H9 (cell line): ENCODE results near the gene RNASE8. TPM values are rescaled to one million over a fixed set of nuclear protein-coding genes. Genes with fewer than 3 reads are reported as not detected.

Experiments used
- DNase-seq: peaks from one replicate; pipeline ENCODE4 v3.0.0-alpha.2; 2017
- H2AFZ ChIP-seq: one replicate; pipeline ENCODE4 v1.6.1; 2013; ENCODE audit warnings: mild to moderate bottlenecking, low read length, control low read depth, moderate library complexity
- H2AK5ac ChIP-seq: 2 replicates; pipeline ENCODE4 v1.6.1; 2013; ENCODE audit warnings: low read length, control low read depth, mixed read lengths; ENCODE audit not compliant: insufficient read length
- H2BK120ac ChIP-seq: one replicate; pipeline ENCODE4 v1.6.1; 2013; ENCODE audit warnings: low read depth, mild to moderate bottlenecking, low read length, control low read depth, inconsistent platforms; ENCODE audit not compliant: poor library complexity, severe bottlenecking
- H2BK12ac ChIP-seq: 2 replicates; pipeline ENCODE4 v1.6.1; 2013; ENCODE audit warnings: low read length, control low read depth, mixed read lengths, low read depth; ENCODE audit not compliant: insufficient read length
- H2BK15ac ChIP-seq: 2 replicates; pipeline ENCODE4 v1.6.1; 2013; ENCODE audit warnings: low read depth, low read length, control low read depth
- H2BK20ac ChIP-seq: one replicate; pipeline ENCODE4 v1.6.1; 2013; ENCODE audit warnings: low read depth, mild to moderate bottlenecking, low read length, control low read depth, inconsistent platforms; ENCODE audit not compliant: poor library complexity, severe bottlenecking
- H2BK5ac ChIP-seq: 2 replicates; pipeline ENCODE4 v1.6.1; 2013; ENCODE audit warnings: low read length, control low read depth, mixed read lengths; ENCODE audit not compliant: insufficient read length
- H3K14ac ChIP-seq: 2 replicates; pipeline ENCODE4 v1.6.1; 2013; ENCODE audit warnings: low read length, control low read depth; ENCODE audit not compliant: insufficient read depth
- H3K18ac ChIP-seq: 2 replicates; pipeline ENCODE4 v1.6.1; 2013; ENCODE audit warnings: low read depth, mild to moderate bottlenecking, mixed read lengths, low read length, control low read depth; ENCODE audit not compliant: insufficient read length
- H3K23ac ChIP-seq: 2 replicates; pipeline ENCODE4 v1.6.1; 2013; ENCODE audit warnings: low read length, control low read depth, mixed read lengths, low read depth; ENCODE audit not compliant: insufficient read length
- H3K23me2 ChIP-seq: 2 replicates; pipeline ENCODE4 v1.6.1; 2013; ENCODE audit warnings: low read depth, mild to moderate bottlenecking, mixed read lengths, low read length, control low read depth; ENCODE audit not compliant: insufficient read length, poor library complexity, severe bottlenecking
- H3K27ac ChIP-seq: 2 replicates; pipeline ENCODE4 v1.5.1; 2013; ENCODE audit warnings: low read length, control low read depth, mixed read lengths, low read depth; ENCODE audit not compliant: insufficient read length
- H3K27me3 ChIP-seq: 2 replicates; pipeline ENCODE4 v1.6.1; 2013; ENCODE audit warnings: low read length, control low read depth, inconsistent platforms; ENCODE audit not compliant: insufficient read depth
- H3K4ac ChIP-seq: 2 replicates; pipeline ENCODE4 v1.6.1; 2013; ENCODE audit warnings: low read depth, mild to moderate bottlenecking, control low read depth, inconsistent platforms, low read length, moderate library complexity
- H3K4me1 ChIP-seq: 2 replicates; pipeline ENCODE4 v1.6.1; 2013; ENCODE audit warnings: low read length, control low read depth, inconsistent platforms; ENCODE audit not compliant: insufficient read depth
- H3K4me2 ChIP-seq: 2 replicates; pipeline ENCODE4 v1.6.1; 2013; ENCODE audit warnings: low read length, control low read depth, mixed read lengths; ENCODE audit not compliant: insufficient read length, insufficient read depth
- H3K56ac ChIP-seq: 2 replicates; pipeline ENCODE4 v1.6.1; 2013; ENCODE audit warnings: low read depth, mild to moderate bottlenecking, mixed read lengths, low read length, control low read depth; ENCODE audit not compliant: insufficient read length
- H3K79me1 ChIP-seq: 2 replicates; pipeline ENCODE4 v1.6.1; 2013; ENCODE audit warnings: low read depth, mild to moderate bottlenecking, moderate library complexity, low read length, control low read depth, inconsistent platforms; ENCODE audit not compliant: insufficient read depth, poor library complexity, severe bottlenecking
- H3K79me2 ChIP-seq: 2 replicates; pipeline ENCODE4 v1.6.1; 2013; ENCODE audit warnings: low read length, control low read depth, inconsistent platforms; ENCODE audit not compliant: insufficient read depth
- H3K9ac ChIP-seq: 2 replicates; pipeline ENCODE4 v1.6.1; 2013; ENCODE audit warnings: low read length, control low read depth, mixed read lengths; ENCODE audit not compliant: insufficient read length; ENCODE audit errors: extremely low read depth
- H3K9me3 ChIP-seq: one replicate; pipeline ENCODE4 v1.6.1; 2013; ENCODE audit warnings: low read depth, low read length, inconsistent platforms; ENCODE audit not compliant: control insufficient read depth
- H3T11ph ChIP-seq: one replicate; pipeline ENCODE4 v1.6.1; 2013; ENCODE audit warnings: mild to moderate bottlenecking, low read length, control low read depth, inconsistent platforms
- H4K20me1 ChIP-seq: one replicate; pipeline ENCODE4 v1.6.1; 2013; ENCODE audit not compliant: control insufficient read depth, insufficient read length, insufficient read depth
- H4K5ac ChIP-seq: 2 replicates; pipeline ENCODE4 v1.6.1; 2013; ENCODE audit warnings: low read depth, mild to moderate bottlenecking, mixed read lengths, low read length, control low read depth; ENCODE audit not compliant: insufficient read length
- H4K8ac ChIP-seq: replicated peaks from 2 replicates; pipeline ENCODE4 v1.6.1; 2013; ENCODE audit warnings: low read length, control low read depth, mixed read lengths, low read depth; ENCODE audit not compliant: insufficient read length
- H4K91ac ChIP-seq: 2 replicates; pipeline ENCODE4 v1.6.1; 2013; ENCODE audit warnings: low read depth, mild to moderate bottlenecking, moderate library complexity, mixed read lengths, low read length, control low read depth; ENCODE audit not compliant: insufficient read length
- H3K27ac Mint-ChIP-seq, 3 experiments: 2 replicates in 2 of 3; 3 replicates in 1 of 3; pipeline ENCODE4 v1.8.0; 2020 to 2021; ENCODE audit warnings: mixed read lengths in 3 of 3, mild to moderate bottlenecking in 1 of 3, moderate library complexity in 1 of 3
- H3K27me3 Mint-ChIP-seq: 2 replicates; pipeline ENCODE4 v1.8.0; 2021; ENCODE audit warnings: low read depth, mild to moderate bottlenecking, moderate library complexity, mixed read lengths
- H3K36me3 Mint-ChIP-seq, 3 experiments: 2 replicates in 2 of 3; 3 replicates in 1 of 3; pipeline ENCODE4 v1.8.0; 2020 to 2021; ENCODE audit warnings: low read depth in 3 of 3, mixed read lengths in 3 of 3; ENCODE audit not compliant: insufficient read depth in 1 of 3
- H3K4me1 Mint-ChIP-seq, 2 experiments: 2 replicates each; pipeline ENCODE4 v1.8.0; 2020; ENCODE audit warnings: mixed read lengths in 2 of 2
- H3K4me3 Mint-ChIP-seq, 2 experiments: 2 replicates in 1 of 2; 3 replicates in 1 of 2; pipeline ENCODE4 v1.8.0; 2020 to 2021; ENCODE audit warnings: mild to moderate bottlenecking in 2 of 2, mixed read lengths in 2 of 2, moderate library complexity in 1 of 2
- H3K9me3 Mint-ChIP-seq, 2 experiments: 2 replicates in 1 of 2; 3 replicates in 1 of 2; pipeline ENCODE4 v1.8.0; 2020; ENCODE audit warnings: mild to moderate bottlenecking in 2 of 2, mixed read lengths in 2 of 2, moderate library complexity in 1 of 2
- WGBS: extraction: QIAGEN DNeasy Blood & Tissue Kit; methylation state at CpG from one replicate; pipeline ENCODE4 v1.1.7; 2013; ENCODE audit warnings: missing lambda C conversion rate, low lambda C conversion rate, mixed read lengths; ENCODE audit not compliant: insufficient read length; ENCODE audit errors: extremely low coverage; 5-methylcytosine and 5-hydroxymethylcytosine counted together
- total RNA-seq: library from RNA; stranded (reverse); gene quantifications from 2 replicates; pipeline ENCODE4 v1.2.1, GENCODE V29; 2021
- TF ChIP-seq, protein P1 (sequence below): fragments of 200-600 bp; sonication (generic); conservative IDR thresholded peaks from 3 replicates; pipeline ENCODE4 v1.8.0; 2021; ENCODE audit warnings: antibody characterized with exemption, mild to moderate bottlenecking

Gene RNASE8
- total RNA-seq, 1 experiment from 2014 or later, result not detected

DNA sequence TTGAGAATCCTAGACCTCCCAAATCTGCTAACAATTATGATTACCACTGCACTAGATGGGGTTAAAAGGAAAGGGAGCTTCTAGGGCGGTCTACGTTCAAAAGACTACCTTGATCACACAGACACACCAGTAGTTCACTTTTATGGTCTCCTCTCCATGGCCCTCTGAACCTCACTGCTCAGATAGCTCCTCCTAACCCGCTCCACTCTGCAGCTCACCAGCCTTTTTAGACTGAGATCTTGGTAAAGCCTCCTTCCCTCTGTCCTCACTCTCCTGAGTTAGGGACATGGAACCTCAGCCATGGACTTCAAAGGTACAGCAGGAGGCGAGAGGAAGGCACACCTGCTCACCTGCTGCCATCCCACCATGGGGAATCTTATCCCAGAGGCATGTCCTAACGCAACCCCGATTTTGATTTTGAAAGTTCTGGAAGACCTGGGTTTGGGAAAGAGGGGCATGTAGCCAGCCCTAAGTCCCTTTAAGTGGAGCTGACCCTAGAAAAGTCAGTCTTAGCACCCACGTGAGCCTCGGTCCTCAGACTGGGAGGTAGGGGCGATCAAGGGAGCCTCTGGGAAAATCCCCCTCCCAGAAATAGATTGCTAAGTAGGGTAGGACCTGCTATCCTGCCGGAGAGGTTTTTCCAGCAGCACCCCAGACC lies 39.5 kb downstream of the RNASE8 start:
- Mint-ChIP-seq H3K4me3 (peak overlapping the region; percentile 79 to 92), H3K4me1 (peaks cover 74 to 76% of the 10 kb centered on the region in 2 experiments), H3K27ac (peak overlapping the region; percentile 84 to 96 (median 85)), H3K36me3 (peaks cover 15 to 20% (median 17%) of the 10 kb centered on the region in 3 experiments), H3K9me3 (no peaks in the 10 kb centered on the region; a peak in 1 of 5 replicates), H3K27me3 (no peaks in the 10 kb centered on the region; the same call in 1 of the 2 replicates)
- Histone ChIP-seq H3K27me3 (no peaks in the 10 kb centered on the region), H3K27ac (no peak overlapping the region), H3K9me3 (no peaks in the 10 kb centered on the region), H4K5ac (no peak overlapping the region), H2BK120ac (no peak overlapping the region), H2BK12ac (no peak overlapping the region), H3K9ac (peak overlapping the region; percentile 53), H2AFZ (no peak overlapping the region), H3K4ac (no peak overlapping the region), H3K4me1 (peaks cover 23% of the 10 kb centered on the region), H3K18ac (peak overlapping the region; percentile 72), H4K8ac (no peak overlapping the region), H2AK5ac (no peak overlapping the region), H2BK15ac (no peak overlapping the region), H3K79me2 (peaks cover 12% of the 10 kb centered on the region; the same call in 1 of the 2 replicates), H3K23ac (no peak overlapping the region), H3K14ac (peak overlapping the region; percentile 85; the same call in 1 of the 2 replicates), H4K20me1 (peaks cover 1% of the 10 kb centered on the region), H3K56ac (no peak overlapping the region), H2BK20ac (no peak overlapping the region), H3T11ph (no peak overlapping the region), H2BK5ac (no peak overlapping the region), H3K23me2 (peaks cover 12% of the 10 kb centered on the region), H3K4me2 (peak overlapping the region; percentile 73), H3K79me1 (peaks cover 4% of the 10 kb centered on the region), H4K91ac (no peak overlapping the region)
- WGBS, result no CpG with 5 or more reads among the region's 10 CpGs
- TF ChIP-seq, protein P1, sequence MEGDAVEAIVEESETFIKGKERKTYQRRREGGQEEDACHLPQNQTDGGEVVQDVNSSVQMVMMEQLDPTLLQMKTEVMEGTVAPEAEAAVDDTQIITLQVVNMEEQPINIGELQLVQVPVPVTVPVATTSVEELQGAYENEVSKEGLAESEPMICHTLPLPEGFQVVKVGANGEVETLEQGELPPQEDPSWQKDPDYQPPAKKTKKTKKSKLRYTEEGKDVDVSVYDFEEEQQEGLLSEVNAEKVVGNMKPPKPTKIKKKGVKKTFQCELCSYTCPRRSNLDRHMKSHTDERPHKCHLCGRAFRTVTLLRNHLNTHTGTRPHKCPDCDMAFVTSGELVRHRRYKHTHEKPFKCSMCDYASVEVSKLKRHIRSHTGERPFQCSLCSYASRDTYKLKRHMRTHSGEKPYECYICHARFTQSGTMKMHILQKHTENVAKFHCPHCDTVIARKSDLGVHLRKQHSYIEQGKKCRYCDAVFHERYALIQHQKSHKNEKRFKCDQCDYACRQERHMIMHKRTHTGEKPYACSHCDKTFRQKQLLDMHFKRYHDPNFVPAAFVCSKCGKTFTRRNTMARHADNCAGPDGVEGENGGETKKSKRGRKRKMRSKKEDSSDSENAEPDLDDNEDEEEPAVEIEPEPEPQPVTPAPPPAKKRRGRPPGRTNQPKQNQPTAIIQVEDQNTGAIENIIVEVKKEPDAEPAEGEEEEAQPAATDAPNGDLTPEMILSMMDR, result no peak
- DNase-seq, result no peak
